PC-9 (cell line): ENCODE measurements around the gene SACS. TPM values are rescaled to one million over a fixed set of nuclear protein-coding genes. Genes with fewer than 3 reads are reported as not detected.

Experiments used
- BruUV-seq: library from RNA; stranded (reverse); fragments of 400-500 nt; replicated peaks from 2 replicates; lab custom pipeline; 2021; lab: Mats Ljungman, UMichigan
- CTCF ChIA-PET: fragments of 300-600 bp; sonication (Branson Sonifier 250); formaldehyde crosslinking; loops from one replicate; lab custom pipeline; 2022; ENCODE audit warnings: antibody characterized with exemption; lab: Charles Lee
- POLR2A ChIA-PET: fragments of 300-600 bp; sonication (Branson Sonifier 250); formaldehyde crosslinking; loops from one replicate; lab custom pipeline; 2022; ENCODE audit warnings: antibody characterized with exemption; ENCODE audit not compliant: unreplicated experiment; lab: Charles Lee
- DNase-seq, 2 experiments: peaks; one replicate each; pipeline versions ENCODE4 v3.0.0 to v3.0.0-alpha.2; 2015 to 2022; ENCODE audit warnings: mixed read lengths in 1 of 2
- H2AFZ ChIP-seq: fragments of 200-600 bp; sonication (generic); 2 replicates; pipeline ENCODE4 v1.8.1; 2017; ENCODE audit warnings: antibody characterized with exemption
- H3F3A ChIP-seq: fragments of 200-600 bp; sonication (generic); 2 replicates; pipeline ENCODE4 v1.8.1; 2017; ENCODE audit warnings: antibody characterized with exemption, mild to moderate bottlenecking, low read depth; ENCODE audit not compliant: insufficient read depth
- H3K27ac ChIP-seq: fragments of 200-600 bp; sonication (generic); 2 replicates; pipeline ENCODE4 v1.6.1; 2016; ENCODE audit warnings: mixed run types
- H3K27me3 ChIP-seq: fragments of 200-600 bp; sonication (generic); 2 replicates; pipeline ENCODE4 v1.6.1; 2016; ENCODE audit warnings: low read depth, mixed run types; ENCODE audit not compliant: insufficient read depth
- H3K36me3 ChIP-seq: fragments of 200-600 bp; sonication (generic); 2 replicates; pipeline ENCODE4 v1.6.1; 2016; ENCODE audit warnings: low read depth, mixed run types
- H3K4me1 ChIP-seq: fragments of 200-600 bp; sonication (generic); replicated peaks from 2 replicates; pipeline ENCODE4 v1.6.1; 2016; ENCODE audit warnings: mixed run types; ENCODE audit not compliant: insufficient read depth
- H3K4me2 ChIP-seq: fragments of 200-600 bp; sonication (generic); 2 replicates; pipeline ENCODE4 v1.6.1; 2017; ENCODE audit warnings: mixed run types
- H3K4me3 ChIP-seq: fragments of 200-600 bp; sonication (generic); 2 replicates; pipeline ENCODE4 v1.6.1; 2016; ENCODE audit warnings: mixed run types
- H3K79me2 ChIP-seq: fragments of 200-600 bp; sonication (generic); 2 replicates; pipeline ENCODE4 v1.6.1; 2017; ENCODE audit warnings: low read depth, mixed run types
- H3K9me2 ChIP-seq: fragments of 200-600 bp; sonication (generic); 2 replicates; pipeline ENCODE4 v1.8.1; 2017; ENCODE audit warnings: mild to moderate bottlenecking; ENCODE audit not compliant: insufficient read depth
- H3K9me3 ChIP-seq: fragments of 200-600 bp; sonication (generic); 2 replicates; pipeline ENCODE4 v1.8.1; 2016; ENCODE audit warnings: low read depth; ENCODE audit not compliant: insufficient read depth
- H4K20me1 ChIP-seq: fragments of 200-600 bp; sonication (generic); 2 replicates; pipeline ENCODE4 v1.8.1; 2017; ENCODE audit not compliant: insufficient read depth
- EZH2 ChIP-seq: fragments of 200-600 bp; sonication (generic); IDR thresholded peaks from 2 replicates; pipeline ENCODE4 v1.8.0; 2017; ENCODE audit warnings: antibody characterized with exemption, low read depth
- intact Hi-C: fragments of 100-400 bp; cut with micrococcal nuclease; formaldehyde crosslinking; loops from one replicate; pipeline ENCODE4 v1.10.0; 2022; ENCODE audit not compliant: unreplicated experiment
- total RNA-seq: library from RNA; stranded (reverse); gene quantifications from 2 replicates; pipeline ENCODE4 v1.2.3, GENCODE V29; 2021
- TF ChIP-seq, protein P1 (sequence below): fragments of 200-600 bp; sonication (generic); conservative IDR thresholded peaks from 2 replicates; pipeline ENCODE4 v1.6.1; 2017; ENCODE audit warnings: mixed run types, antibody characterized with exemption, mild to moderate bottlenecking, moderate library complexity

The SACS gene
- total RNA-seq, 1 experiment from 2014 or later, result 1.4 TPM

DNA sequence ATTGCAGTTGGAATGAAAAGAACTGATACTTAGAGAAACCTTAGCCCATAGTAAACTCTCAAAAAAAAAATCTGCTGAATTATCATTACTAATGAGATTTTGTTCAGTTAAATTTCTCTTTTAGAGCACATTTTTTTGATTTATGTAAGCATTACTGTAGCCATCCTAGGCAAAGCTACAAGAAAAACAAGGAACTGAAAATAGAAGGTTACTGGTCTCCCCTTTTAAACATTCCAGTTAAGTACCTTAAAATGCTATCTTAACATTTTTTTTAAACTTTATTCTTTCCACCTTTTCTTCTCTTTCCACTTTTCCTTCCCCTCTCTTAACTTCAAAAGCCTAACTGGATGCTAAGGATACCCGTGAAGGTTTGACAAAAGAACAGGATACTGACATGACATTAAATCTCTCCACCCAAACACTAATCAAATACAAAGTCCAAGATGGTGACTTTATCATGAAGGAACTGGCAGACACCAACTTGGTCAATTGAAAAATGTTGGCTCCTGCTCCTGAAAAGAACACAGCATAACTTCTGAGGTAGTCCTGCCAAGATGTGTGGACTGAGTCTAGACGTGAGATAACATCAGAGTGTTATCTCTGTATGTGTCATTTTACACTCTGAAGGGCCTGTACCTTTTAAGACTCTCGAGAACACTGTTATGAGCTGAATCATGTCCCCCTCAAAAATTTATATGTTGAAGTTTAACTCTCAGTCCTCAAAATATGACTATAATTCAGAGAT lies 29.5 kb upstream of the SACS start:
- no TSS peak for BruUV-seq
- no peak overlapping the region for H3K27ac ChIP-seq
- no peaks in the 10 kb centered on the region for H3K9me3 ChIP-seq
- ChIA-PET POLR2A (no interaction called here), CTCF (no interaction called here)
- no peaks in the 10 kb centered on the region for H3K36me3 ChIP-seq
- no peak for DNase-seq
- no peak overlapping the region for H3K4me2 ChIP-seq
- H3K27me3 ChIP-seq, result peaks cover 35% of the 10 kb centered on the region
- intact Hi-C loops, result no loop called here
- no peak overlapping the region for H3K4me3 ChIP-seq
- no peaks in the 10 kb centered on the region for H3K9me2 ChIP-seq
- no peaks in the 10 kb centered on the region for H4K20me1 ChIP-seq
- no peak for TF ChIP-seq EZH2
- TF ChIP-seq, protein P1, sequence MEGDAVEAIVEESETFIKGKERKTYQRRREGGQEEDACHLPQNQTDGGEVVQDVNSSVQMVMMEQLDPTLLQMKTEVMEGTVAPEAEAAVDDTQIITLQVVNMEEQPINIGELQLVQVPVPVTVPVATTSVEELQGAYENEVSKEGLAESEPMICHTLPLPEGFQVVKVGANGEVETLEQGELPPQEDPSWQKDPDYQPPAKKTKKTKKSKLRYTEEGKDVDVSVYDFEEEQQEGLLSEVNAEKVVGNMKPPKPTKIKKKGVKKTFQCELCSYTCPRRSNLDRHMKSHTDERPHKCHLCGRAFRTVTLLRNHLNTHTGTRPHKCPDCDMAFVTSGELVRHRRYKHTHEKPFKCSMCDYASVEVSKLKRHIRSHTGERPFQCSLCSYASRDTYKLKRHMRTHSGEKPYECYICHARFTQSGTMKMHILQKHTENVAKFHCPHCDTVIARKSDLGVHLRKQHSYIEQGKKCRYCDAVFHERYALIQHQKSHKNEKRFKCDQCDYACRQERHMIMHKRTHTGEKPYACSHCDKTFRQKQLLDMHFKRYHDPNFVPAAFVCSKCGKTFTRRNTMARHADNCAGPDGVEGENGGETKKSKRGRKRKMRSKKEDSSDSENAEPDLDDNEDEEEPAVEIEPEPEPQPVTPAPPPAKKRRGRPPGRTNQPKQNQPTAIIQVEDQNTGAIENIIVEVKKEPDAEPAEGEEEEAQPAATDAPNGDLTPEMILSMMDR, result no peak
- H3K79me2 ChIP-seq, result no peaks in the 10 kb centered on the region
- no peak overlapping the region for H2AFZ ChIP-seq
- no peaks in the 10 kb centered on the region for H3K4me1 ChIP-seq
- no peaks in the 10 kb centered on the region for H3F3A ChIP-seq

DNA sequence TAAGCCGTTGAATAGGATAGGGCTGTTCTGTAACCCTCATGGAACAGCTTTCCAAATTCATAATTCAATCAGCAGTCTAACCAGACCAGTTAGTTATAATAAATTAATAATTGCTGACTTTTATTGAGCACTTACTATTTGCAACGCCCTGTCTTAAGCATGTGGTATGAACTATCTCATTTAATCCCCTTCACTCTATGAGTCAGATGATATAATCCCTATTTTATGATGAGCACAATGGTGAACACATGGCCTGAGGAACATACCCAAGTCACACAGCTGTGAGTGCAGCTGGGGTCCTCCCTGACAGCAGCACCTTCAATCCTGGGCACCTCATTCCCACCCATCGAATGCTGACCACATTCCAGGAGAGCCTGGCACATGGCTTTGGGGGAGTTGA lies 28.0 kb upstream of the SACS start:
- ChIA-PET POLR2A (no interaction called here), CTCF (no interaction called here)
- Histone ChIP-seq H3F3A (no peaks in the 10 kb centered on the region), H3K27ac (no peak overlapping the region), H3K27me3 (peaks cover 39% of the 10 kb centered on the region), H3K9me3 (no peaks in the 10 kb centered on the region), H3K36me3 (no peaks in the 10 kb centered on the region), H3K4me3 (no peak overlapping the region), H2AFZ (no peak overlapping the region), H3K9me2 (no peaks in the 10 kb centered on the region), H3K4me1 (no peaks in the 10 kb centered on the region), H3K79me2 (no peaks in the 10 kb centered on the region), H3K4me2 (no peak overlapping the region), H4K20me1 (no peaks in the 10 kb centered on the region)
- TF ChIP-seq, protein P1, result no peak
- no peak for TF ChIP-seq EZH2
- no TSS peak for BruUV-seq
- DNase-seq, result no peak
- intact Hi-C loops, result no loop called here

DNA sequence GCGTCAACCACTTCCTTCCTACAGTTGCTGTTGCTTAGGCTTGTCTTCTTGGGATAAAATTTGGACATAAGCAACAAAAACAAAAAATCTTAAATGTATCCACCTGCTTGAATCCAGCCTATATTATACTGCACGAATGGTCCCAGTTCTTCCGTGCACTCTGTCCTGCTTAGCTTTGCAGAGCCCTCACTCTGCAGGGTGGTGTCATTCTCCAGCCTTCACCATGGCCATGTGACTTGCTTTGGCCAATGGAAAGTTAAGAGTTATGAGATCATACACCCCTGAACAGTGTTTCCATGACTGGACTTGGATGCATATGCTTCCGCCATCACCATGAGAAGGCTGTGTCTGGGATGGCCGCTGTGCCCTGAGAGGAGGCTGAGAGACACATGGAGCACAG lies 27.4 kb upstream of the SACS start:
- POLR2A ChIA-PET, result no interaction called here
- H3K27me3 ChIP-seq, result peaks cover 37% of the 10 kb centered on the region
- intact Hi-C loops, result no loop called here
- H3K36me3 ChIP-seq, result no peaks in the 10 kb centered on the region
- H3K27ac ChIP-seq, result no peak overlapping the region
- H3K9me3 ChIP-seq, result no peaks in the 10 kb centered on the region
- H3F3A ChIP-seq, result no peaks in the 10 kb centered on the region
- TF ChIP-seq EZH2, result no peak
- TF ChIP-seq, protein P1, result no peak
- H2AFZ ChIP-seq, result no peak overlapping the region
- no peaks in the 10 kb centered on the region for H4K20me1 ChIP-seq
- H3K4me3 ChIP-seq, result no peak overlapping the region
- DNase-seq, result no peak
- no peak overlapping the region for H3K4me2 ChIP-seq
- H3K79me2 ChIP-seq, result no peaks in the 10 kb centered on the region
- BruUV-seq, result no TSS peak
- H3K4me1 ChIP-seq, result no peaks in the 10 kb centered on the region
- CTCF ChIA-PET, result no interaction called here
- H3K9me2 ChIP-seq, result no peaks in the 10 kb centered on the region
